GM19467 (cell line): ENCODE measurements around the gene CITED1.
A peak's percentile ranks its signal among the peaks of the same experiment; 100 is the strongest.

Experiments
- ATAC-seq: cut with Tn5 transposase; IDR thresholded peaks from one replicate; pipeline ENCODE4 v1.9.1; 2021; ENCODE audit warnings: mild to moderate bottlenecking, moderate library complexity; ENCODE audit not compliant: unreplicated experiment

The CITED1 gene

DNA sequence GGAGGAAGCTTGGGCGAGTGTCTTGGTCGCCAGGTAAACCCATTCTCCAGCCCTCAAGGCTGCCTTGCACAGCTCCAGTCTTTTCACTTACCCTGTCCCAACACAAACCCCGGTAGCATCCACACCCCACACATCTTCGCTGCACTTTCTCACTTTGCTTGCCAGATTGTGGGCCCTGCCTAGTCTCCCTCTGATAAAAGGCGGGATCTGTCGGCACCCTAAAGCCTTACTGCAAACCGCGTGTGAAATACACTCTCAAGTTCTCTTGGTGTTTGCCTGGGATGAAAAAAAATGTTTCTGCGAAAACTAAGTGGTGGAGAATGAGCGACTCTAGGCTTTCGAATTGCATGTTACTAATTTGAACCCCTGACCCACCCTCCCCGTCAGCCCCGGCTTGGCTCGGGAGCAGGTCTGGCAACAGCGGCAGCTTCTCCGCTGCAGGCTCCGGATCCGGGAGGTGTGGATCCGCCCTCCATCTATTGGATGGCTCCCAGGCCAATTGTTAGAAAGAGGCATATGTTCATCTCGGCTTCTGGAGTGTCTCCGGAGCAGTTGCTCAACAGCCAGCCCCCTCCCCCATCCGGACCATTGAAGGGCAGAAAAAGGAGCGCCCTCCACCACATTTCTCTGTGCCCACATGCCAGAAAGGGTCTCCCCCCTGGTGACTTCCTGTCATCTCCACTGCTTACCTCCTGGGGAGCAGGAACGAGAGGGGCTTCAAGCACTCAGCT is 3.0 kb upstream of the CITED1 start:
- no peak for ATAC-seq

DNA sequence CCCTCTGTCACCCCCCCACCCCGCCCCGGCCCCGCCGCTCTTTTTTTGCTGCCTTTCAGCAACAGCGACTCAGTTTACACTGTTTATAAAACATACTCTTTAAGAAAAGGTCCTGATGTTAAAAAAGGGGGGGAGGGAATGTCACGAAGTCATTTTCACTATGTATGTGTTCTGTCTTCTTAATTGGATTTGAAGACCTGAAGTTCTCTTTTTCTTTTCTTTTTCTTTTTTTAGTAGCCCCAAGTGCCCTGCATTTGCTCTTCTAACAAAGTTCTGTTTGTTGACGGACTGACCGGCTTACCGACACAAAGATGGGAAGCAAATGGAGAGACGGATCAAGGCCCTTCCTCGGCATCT is 2.5 kb upstream of the CITED1 start:
- ATAC-seq, result no peak

DNA sequence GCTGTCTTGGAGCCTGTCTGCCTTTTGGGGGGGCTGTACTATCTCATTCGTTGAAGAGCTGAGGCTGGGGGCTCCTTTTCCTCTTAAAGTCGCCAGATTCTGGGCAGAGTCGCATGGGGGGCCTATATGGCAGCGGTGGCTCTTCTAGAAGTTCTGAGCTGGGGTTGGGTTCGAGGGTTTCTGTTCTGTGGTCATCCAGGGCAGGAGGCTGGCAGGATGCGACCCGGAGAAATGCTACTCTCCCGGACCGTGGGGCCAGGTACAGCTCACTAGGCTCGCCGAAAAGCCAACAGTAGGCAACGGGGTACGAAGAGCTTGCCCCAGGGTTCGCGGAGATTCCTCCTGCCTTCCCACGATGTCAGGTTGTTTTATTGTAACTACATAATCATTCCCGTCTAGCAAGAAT is 1.9 kb upstream of the CITED1 start:
- ATAC-seq, result no peak

DNA sequence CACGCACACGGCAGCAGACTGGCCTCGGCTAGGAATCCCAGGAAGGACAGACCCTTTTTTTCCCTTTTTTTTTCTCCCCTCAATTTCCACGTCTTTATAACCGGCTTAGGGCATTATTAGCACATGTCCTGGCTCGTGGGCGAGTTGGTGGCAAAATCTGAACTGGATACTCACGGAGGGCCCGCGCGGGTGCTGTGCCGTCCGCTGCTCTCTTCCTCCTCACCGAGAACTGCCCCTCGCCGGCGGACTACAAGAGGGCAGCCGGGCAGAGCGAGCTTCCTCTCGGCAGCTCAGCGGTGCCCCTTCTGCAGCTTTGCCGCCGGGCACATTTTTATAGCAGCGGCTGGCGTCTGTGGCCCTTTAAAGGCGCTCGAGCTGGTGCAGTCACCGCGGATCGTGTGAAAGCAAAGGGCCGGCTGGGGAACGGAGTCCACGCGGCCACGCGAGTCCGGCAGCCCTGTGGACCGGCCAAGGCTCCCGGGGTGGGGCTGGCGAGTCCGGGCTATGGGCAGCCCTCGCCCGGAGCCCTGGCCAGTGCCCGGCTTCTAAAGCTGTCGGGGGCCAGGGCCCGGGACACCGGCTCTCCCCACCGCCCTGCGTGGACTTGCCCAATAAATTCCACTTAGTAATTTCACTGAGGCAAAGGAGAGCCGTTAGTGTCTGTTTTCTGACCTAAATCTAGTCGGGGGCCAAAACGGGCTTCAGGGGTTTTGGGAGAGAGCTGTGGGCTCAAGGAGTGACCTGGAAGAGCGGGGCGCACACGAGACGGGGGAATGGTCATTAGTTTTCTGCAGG is 1.3 kb upstream of the CITED1 start:
- ATAC-seq, result peak; percentile 58

DNA sequence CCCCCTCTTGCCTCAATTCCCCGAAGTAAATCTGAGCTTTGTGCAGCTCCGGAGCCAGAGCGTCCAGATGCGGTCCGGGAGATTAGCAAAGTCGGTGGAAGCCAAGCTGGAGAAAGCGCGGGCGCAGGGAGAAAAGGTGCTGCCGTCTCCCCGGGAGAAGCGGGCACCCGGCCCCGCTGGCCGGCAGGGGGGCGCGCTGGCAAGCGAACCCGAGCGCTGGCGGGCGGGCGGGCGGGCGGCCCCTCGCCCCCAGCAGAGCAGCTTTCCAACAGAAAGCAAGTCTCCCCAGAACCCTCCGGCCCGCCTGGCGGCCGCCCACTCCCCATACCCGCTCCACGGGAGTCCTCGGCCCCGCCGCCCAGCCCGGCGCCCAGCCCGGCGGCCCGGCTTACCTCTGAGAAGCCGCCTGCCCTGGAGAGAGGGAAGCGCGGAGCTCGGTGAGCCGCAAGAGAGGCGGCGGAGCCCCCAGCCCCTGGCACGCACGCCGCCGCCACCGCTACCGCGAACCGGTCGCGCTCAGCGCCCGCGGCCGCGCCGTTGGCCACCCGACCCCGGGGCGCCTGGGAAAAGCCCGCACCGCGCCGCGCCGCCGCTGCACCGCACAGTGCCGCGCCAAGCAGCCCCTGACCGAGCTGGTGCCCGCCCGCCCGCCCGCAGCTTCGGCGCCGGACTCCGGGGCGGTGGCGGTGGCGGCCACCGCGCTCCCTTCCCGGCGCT is 529 bp upstream of the CITED1 start:
- ATAC-seq, result no peak

DNA sequence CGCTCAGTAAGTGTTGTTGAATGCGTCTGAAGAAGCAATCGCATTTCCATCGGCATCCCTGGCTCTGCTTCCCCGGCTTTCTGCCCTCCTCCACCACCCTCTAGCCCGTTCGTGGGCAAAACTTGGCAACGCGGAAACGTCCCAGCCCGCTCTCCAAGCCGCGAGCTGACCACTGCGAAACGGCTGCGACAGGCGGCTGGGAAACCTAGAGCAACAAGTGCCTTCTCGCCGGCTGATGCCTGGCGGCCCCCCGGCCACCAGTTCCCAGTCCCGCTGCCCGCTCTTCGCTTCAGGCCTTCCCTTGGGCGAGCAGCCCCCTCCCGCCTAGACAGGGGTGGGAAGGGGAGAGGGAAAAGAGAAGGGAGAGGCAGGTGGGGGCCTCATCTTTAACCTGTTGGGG is 837 bp downstream of the CITED1 start:
- ATAC-seq, result no peak

DNA sequence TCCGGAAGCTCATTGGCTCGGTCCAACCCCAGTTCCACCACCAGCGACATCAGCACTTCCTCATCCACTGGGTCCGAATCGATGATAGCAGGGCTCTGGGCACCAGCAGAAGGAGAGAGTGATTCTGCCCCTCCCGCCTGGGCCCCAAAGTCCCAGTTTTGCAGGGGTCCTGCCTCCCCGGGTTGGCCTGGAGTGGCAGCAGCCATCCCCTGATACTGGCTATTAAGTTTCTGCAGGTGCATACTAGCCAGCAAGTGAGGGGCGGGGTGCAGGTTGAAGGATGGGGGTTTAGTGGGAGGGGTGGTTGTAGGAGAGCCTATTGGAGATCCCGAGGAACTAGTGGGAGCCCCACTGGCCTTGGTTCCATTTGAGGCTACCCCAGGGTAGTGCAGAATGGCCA is 3.9 kb downstream of the CITED1 start:
- no peak for ATAC-seq

DNA sequence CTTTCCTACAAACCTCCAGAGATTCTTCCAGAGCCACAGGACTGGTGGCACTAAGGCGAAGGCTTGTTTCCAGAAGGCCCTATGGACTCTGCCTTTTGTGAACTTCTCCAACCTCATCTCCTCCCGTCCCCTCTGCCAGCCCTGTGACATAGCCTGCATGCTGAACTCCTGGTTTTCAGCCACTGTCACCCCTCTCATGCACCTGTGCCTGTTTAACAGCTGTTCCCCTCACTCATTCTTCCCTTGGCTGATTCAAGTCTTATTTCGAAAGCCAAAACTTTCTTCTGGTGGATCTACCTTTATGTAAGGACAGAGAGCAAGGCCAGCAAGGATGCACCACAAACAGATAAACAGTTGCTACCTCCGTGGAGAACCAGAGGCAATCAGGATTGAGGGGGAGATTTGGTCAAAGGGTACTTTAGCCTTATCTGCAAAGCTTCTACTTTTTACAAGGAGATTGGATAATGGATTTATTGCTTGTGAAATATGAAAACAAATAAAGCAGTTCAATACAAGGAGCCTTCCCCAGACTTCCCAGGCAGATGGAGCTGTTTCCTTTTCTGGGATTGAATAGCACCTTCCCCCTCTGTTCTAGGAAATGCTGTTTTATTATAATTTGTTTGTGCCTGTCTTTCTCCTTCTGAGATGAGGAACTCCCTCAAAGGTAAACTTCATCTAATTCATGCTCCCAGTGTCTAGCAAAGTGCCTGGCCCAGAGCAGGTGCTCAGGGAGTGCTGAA is 5.7 kb downstream of the CITED1 start:
- no peak for ATAC-seq

DNA sequence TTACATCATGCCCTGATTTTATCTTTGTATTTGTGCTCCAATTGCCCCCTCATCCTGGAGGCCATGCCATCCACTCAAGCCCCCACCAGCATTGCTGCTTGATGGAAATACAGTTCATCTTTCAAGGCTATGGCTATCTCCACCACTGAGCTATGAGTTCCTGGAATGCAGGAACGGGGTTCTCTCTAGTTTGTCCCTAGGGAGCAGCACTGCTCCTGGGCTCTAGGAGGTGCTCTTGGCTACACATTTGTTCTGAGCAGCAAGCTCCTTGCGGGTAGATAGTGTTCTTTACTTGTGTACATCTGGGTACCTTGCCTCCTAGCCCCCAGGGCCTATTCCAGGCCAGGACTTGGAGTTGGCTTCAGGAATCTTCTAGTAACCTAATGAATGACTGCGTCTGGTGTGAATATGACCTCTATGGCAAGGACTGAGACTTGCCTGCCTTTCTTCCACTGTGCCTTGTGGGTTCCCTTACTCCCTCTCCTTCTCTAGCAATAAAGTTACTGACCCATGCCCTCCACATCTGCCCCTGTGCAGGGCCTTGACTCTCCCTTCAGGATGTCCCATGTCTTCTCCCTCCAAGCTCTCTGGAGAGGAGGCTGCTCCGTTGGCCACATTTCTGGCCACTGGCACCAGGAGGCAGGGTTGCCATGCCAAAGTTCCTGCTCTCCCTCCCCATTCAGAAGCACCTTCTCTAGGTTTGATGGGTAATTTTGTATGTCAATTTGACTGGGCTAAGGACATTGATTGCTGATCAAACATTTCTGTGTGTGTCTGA is 7.6 kb downstream of the CITED1 start:
- no peak for ATAC-seq

DNA sequence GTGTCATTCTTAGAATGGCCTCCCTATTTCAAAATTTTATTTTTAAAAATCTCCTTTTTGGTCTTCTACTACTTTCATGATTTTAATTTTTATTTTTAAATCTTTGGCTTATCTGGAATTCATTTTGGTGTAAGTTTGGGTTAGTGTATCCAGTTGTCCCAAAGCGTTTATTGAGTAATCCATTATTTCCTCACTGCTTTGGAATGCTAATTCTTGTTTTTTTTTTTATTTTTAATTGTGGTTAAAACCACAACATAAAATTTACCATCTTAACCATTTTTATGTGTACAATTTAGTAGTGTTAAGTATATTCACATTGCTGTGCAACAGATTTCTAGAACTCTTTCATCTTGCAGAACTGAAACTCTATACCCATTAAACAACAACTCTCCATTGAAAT is 8.7 kb downstream of the CITED1 start:
- ATAC-seq, result no peak

DNA sequence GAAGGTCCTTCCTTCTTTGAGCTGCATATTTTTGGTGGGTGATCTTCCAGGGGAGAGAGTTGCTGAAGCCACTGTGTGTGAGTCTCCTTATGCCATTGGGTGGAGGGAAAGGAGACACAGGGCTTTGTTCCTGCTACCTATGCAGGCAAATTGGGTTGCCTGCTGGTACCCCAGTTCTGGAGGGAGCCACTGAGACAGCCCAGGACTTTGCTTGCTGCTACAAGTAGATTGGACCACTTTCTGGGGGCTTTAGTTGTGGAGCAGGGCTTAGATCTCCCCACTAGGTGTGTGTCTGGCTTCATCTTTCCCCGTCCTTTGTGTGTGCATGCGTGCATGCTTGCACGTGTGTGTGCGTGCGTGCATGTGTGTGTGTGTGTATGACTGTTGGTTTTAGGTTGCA is 10.0 kb downstream of the CITED1 start:
- no peak for ATAC-seq

DNA sequence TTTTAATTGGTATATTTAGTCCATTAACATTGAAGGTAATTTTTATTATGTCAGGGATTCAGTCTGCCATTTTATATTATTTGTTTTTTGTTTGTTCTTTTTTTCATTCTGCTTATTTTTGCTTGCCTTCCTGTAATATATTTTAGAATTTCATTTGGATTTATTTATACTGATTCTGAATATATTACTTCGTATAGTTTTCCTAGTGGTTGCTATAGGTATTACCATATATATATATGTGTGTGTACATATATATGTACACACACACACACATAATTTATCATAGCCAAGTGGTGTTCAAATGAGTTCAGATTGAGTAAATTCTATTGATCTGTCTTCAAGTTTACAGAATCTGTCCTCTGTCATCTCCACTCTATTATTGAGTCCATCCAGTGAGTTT is 11.2 kb downstream of the CITED1 start:
- ATAC-seq, result no peak

DNA sequence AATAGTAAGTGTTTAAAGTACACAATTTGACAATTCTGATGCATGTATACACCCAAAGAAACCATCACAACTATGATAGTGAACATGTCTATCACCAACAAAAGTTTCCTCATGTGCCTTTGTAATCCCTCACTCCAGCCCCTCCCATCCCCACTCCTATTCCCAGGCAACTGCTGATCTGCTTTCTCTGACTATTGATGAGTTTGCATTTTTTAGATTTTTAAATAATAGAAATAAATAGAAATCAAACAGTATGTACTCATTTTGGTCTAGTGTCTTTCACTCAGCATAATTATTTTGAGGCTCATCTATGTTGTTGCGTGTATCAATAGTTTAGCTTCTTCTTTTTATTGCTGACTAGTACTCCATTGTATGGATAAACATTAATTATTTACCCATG is 23.4 kb downstream of the CITED1 start:
- no peak for ATAC-seq

DNA sequence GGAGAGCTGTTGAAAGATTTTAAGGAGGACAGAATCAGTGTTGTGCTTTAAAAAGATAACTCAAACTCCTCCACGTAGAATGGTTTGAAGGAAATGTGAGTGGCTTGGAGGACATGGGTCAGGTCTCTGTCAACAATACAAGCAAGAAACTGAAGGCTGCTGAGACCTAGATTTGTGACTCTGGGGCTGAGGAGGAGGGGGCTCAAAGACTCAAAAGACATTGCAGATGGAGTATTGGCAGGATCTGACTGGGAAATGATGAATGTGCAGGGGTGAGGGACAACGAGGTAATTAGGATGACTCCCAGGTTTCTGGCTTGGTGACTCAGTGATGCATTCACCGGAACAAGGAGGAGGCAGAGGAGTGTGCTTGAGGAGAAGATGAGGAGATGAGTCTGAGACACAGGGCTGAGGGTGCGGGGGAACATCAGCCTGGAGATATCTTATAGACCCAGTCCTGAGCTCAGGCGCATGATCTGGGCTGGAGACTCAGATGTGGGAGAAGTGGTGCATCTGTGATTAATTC is 25.3 kb downstream of the CITED1 start:
- ATAC-seq, result no peak

DNA sequence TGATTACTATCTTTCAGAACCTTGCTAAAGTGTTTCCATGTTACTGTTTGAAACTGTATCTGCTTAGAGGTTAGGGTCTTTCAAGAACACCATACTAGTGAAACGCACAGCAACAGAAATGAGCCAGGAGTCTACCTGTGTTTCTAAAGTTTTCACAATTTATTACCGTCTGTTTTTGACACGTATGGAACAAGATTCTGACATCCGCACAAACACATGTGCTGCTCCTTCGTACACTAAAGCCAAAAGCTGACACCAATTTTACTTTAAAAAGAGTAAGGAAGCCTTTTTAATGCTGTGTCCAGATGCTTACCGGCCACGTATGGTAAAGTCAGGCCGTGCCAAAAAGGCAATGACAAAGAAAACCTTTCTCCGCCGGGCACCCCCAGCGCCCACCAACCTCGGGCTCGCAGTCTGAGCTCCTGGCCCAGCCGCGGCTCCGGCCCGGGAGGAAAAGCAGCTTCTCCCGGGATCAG is 29.2 kb downstream of the CITED1 start:
- peak; percentile 17 for ATAC-seq

DNA sequence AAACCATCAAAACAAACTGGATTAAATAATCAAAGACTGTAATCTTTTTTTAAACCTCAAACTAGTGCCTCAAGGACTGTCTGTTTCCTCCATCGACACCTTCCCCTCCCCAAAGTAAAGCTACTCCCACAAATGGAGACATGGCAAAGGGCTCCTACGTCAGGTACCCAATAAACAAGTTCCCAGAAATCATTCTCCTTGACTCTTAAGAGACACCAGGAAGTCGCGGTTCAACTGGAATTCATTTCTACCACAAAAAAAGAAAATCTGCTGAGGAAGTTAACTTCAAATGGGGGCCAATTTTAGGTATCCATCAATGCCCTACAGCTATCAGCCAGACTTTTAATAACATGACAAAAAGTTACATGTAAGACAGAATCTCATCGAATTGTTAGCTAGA is 31.2 kb downstream of the CITED1 start:
- no peak for ATAC-seq

DNA sequence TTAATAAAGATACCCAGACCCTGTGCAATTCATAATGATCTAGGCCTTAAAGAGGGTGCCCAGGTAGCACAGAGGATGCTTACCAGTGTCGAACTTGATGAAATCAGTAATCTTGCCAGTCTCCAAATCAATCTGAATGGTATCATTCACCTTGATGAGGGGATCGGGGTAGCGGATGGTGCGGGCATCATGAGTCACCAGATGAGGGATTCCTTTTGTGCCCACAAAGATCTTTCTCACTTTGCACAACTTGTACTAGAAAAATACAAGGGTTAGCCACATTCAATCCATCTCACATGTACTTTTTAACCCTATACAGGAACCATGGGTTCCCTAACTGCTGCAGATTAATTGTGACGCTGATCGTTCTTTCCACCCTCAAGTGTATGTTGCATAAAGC is 32.0 kb downstream of the CITED1 start:
- ATAC-seq, result no peak

DNA sequence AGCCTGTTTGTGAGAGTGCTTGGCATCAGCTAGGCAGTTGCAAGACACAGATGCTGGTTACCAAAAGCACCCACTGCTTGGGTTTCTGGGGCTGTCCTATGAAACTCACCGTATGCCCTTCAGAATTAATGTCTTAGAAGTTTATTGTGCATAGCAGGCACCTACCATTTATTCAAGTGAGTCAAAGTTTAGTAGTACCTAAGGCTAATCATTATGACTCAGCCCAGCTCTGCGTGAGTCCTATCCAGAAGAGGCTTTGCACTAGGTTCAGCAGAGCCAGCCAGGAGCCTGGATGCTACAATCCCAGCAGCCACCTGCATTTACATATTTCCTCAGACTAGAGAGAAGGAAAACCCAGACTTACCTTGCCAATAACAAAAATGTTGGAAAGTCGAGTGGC is 32.8 kb downstream of the CITED1 start:
- no peak for ATAC-seq

DNA sequence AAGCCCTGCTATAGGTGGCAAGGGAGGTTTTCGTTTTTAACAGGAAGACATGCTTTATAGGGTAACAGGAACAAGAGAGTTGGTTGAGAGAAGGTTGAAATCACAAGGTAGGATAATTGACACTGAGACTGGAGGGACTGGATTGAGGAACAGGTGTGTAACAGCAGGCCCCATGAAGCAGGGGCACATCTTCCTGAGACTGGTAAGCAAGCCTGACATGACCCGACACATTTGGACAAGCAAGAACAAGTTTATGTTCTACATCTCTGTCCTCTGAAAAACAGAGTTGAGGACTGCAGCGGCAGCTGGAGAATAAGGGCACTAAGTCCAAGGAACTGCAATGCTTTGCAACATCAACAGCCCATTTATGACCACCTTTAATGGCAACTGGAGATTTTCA is 33.9 kb downstream of the CITED1 start:
- ATAC-seq, result no peak

DNA sequence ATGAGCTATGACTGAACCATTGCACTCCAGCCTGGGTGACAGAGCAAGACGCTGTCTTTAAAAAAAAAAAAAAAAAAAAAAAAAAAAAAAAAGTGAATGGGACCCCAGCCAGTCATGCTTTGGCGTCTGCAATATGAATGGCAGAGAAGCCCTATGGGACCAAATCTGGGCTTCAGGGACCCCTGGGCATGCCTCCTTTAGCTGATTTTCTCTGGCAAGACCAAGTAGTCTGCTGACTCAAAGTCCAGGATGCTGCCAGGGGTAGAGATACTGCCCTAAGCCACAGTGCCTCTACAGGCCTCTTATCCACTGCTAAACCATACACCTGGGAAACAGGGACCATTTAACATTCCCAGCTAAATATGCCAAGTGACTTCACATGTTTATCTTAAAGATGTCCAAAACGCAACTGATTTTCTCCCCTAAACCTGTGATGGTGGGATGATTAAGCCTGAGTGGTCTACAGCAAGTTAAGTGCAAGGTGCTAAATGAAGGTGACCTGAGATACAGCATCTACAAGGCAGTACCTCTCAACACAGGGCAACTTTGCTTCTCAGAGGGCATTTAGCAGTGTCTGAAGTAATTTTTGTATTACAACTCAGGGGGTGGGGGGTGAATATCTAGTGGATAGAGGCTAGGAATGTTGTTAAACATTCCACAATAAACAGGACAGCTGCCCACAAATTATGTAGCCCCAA is 34.5 kb downstream of the CITED1 start:
- ATAC-seq, result no peak
